GM12865 (cell line): Measurements from ENCODE around the gene HDLBP.

Source experiments
- DNase-seq: peaks from one replicate; pipeline ENCODE4 v3.0.0; 2010; ENCODE audit warnings: low read depth
- H3K4me3 ChIP-seq: 2 replicates; pipeline ENCODE4 v1.5.1; 2011; ENCODE audit warnings: mild to moderate bottlenecking, low read depth, low read length, control low read depth
- TF ChIP-seq, protein P1 (sequence below): IDR thresholded peaks from 2 replicates; pipeline ENCODE4 v1.5.1; 2011; ENCODE audit warnings: low read length, control low read depth, low read depth, inconsistent platforms; ENCODE audit not compliant: insufficient read depth; ENCODE audit errors: missing control alignments

The HDLBP gene

DNA sequence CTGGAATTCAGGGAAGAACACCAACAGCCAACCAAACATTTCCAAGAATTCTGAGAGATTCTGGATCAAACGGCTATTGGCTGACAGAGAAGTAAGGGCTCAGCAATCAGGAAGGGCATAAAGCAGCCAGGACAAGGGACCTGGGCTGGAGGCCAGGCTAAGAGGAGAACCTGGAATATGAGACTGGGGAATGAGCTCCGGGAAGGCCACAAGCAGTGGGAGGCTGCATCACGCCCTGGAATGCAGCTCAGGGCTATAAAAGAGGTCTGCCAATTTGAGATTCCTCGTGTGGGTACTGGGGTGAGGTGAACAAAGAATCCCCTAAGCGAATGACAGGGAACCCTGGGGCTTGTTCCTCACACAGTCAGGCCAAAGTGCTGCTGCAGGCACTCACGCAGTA lies 66.6 kb downstream of the HDLBP start:
- TF ChIP-seq, protein P1, sequence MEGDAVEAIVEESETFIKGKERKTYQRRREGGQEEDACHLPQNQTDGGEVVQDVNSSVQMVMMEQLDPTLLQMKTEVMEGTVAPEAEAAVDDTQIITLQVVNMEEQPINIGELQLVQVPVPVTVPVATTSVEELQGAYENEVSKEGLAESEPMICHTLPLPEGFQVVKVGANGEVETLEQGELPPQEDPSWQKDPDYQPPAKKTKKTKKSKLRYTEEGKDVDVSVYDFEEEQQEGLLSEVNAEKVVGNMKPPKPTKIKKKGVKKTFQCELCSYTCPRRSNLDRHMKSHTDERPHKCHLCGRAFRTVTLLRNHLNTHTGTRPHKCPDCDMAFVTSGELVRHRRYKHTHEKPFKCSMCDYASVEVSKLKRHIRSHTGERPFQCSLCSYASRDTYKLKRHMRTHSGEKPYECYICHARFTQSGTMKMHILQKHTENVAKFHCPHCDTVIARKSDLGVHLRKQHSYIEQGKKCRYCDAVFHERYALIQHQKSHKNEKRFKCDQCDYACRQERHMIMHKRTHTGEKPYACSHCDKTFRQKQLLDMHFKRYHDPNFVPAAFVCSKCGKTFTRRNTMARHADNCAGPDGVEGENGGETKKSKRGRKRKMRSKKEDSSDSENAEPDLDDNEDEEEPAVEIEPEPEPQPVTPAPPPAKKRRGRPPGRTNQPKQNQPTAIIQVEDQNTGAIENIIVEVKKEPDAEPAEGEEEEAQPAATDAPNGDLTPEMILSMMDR, result no peak
- no peak overlapping the region for H3K4me3 ChIP-seq
- no peak for DNase-seq

DNA sequence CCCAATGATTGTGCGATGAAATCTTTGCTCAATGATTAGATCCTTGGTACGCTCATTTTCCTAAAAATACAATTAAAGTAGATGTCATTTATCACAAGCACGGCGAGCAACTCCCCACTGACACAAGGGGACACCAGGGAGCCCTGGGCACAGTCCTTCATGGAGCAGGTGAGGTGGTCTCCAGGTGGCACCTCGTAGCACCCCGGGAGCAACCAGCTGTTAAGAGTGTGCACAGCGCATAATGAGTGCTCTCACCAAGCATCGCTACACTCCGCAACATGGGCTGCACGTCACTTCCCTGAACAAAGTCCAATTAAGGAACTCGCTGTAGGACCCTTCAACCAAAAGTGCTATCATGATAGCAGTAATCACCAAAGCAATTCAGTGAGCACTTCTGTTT lies 67.2 kb downstream of the HDLBP start:
- TF ChIP-seq, protein P1, result no peak
- DNase-seq, result no peak
- H3K4me3 ChIP-seq, result no peak overlapping the region

DNA sequence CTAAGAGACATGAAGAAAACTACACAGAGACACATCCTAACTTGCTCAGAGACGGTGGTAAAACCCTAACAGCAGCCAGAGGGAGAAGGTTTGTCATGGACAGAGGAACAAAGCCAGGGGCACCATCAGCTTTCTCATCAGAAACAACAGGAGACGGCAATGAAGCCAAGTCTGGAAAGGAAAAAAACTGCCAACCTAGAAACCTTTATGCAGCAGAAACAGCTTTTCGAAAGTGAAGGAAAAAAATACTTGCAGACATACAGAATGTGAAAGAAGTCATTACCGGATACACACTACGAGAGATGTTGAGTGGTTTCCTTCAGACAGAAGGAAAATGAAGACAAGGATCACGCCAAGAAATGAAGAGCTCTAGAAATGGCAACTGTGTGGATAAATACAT lies 71.1 kb downstream of the HDLBP start:
- TF ChIP-seq, protein P1, result no peak
- DNase-seq, result no peak
- no peak overlapping the region for H3K4me3 ChIP-seq

DNA sequence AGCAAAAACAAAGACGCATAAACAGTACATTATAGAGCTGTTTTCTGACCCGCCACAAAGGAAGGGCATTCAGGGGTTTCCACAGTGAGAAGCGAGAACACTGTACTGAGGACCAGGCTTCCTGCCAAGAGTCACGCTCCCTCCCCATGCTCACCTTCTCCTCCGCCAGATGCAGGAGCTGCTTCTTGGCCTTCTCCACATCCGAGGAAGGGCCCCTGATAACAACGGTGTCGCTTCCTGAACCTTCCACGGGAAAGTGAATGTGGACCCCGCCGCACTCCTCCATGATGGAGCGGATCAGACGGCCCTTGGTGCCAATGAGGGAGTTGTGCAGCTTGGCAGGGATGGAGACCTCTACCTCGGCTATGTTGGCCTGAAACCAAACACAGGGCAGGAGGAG lies 73.2 kb downstream of the HDLBP start:
- H3K4me3 ChIP-seq, result no peak overlapping the region
- no peak for DNase-seq
- TF ChIP-seq, protein P1, result no peak

DNA sequence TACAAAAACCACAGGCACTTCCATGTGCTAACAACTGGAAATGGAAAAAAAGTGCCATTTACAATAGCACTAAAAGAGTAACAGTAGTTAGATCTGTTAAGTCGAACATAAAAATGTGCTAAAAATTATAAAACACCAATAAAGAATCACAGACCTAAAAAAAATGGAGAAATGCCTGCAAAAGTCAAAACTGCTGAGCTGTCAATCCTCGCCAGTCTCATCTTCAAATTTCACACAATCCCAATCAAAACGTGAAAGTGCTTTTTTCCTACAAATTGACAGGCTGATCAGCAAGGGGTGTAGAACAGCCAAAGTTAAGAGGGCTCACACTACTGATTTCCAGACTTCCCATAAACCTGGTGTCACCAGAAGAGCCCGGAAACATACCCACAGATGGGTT lies 73.8 kb downstream of the HDLBP start:
- no peak overlapping the region for H3K4me3 ChIP-seq
- DNase-seq, result no peak
- TF ChIP-seq, protein P1, result no peak

DNA sequence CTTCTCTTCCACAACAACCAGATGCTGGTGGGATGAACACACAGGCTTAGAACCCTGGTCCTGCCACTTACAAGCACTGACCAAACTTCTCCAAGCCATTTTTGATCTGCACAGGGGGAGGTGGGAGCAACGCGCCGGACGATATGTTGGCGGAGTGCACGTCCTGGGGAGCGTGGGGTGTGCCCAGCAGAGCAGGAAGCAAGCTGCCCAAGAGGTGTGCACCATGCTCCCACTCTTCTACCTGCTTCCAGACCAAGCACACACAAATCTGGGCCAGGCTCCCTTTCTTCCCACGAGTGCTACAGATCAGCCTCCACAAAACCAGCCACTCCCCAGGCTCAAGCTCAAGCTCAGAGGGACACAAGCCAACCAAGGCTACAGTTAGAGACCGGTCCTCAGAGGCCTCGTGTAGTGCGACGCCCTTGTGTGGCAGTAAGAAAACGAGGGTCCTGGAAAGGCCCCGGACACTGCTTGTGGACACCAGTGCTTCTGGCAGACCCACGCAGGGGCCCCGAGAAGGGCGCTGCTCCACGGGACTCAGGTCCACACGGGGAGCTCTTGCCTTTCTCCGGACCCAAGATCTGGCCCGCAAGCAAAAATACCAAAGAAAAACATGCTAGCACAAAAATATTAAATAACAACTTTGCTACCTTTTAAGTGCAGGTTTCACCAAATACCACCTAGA lies 75.0 kb downstream of the HDLBP start:
- TF ChIP-seq, protein P1, result no peak
- no peak for DNase-seq
- H3K4me3 ChIP-seq, result no peak overlapping the region
